ENCODE results near the gene TMEM92. TPM values are rescaled to one million over a fixed set of nuclear protein-coding genes. Genes with fewer than 3 reads are reported as not detected.

Gene TMEM92
- total RNA-seq, 1 donor from 2014 or later, result 1.8 TPM

DNA sequence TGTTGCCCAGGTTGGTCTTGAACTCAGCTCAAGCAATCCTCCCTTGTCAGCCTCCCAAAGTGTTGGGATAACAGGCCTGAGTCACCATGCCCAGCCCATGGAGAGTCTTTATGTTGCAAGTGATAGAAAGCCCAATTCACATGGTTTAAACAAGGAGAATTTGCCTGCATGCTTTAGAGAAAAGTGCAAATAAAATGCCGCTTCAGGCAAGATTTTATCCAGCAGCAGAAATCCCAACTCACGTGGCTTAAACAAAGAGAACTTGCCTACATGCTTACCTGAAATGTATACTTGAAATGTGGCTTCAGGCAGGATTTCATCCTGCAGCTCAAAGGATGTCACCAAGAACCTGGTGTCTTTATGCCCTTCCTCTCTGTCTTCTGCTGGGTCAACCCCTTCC is 42.9 kb downstream of the TMEM92 start:
- Histone ChIP-seq H3K4me2 (no peak overlapping the region), H3K27ac (no peak overlapping the region), H3K9me3 (ENCODE audit: low read depth) (no peaks in the 10 kb centered on the region), H2AFZ (replicated peaks) (no peak overlapping the region), H3K4me1 (no peaks in the 10 kb centered on the region), H4K20me1 (ENCODE audit: low read depth) (no peaks in the 10 kb centered on the region), H3K9ac (no peak overlapping the region), H3K27me3 (no peaks in the 10 kb centered on the region), H3K79me2 (ENCODE audit: low read depth) (no peaks in the 10 kb centered on the region), H3K36me3 (no peaks in the 10 kb centered on the region), H3F3A (ENCODE audit: low read depth) (no peaks in the 10 kb centered on the region), H3K4me3 (no peak overlapping the region)
- Mint-ChIP-seq H3K36me3 (no peaks in the 10 kb centered on the region), H3K4me3 (no peak overlapping the region), H3K9me3 (no peaks in the 10 kb centered on the region), H3K27me3 (ENCODE audit: insufficient read depth, low read depth) (peaks cover 6% of the 10 kb centered on the region), H3K4me1 (peaks cover 8% of the 10 kb centered on the region), H3K27ac (no peak overlapping the region)
- TF ChIP-seq EZH2phosphoT487 (IDR thresholded peaks at IDR 0.05) (no peak), CTCF (IDR thresholded peaks at IDR 0.05) (no peak), EZH2 (IDR thresholded peaks at IDR 0.05) (no peak)
- no peak for DNase-seq (ENCODE audit: low spot score)

DNA sequence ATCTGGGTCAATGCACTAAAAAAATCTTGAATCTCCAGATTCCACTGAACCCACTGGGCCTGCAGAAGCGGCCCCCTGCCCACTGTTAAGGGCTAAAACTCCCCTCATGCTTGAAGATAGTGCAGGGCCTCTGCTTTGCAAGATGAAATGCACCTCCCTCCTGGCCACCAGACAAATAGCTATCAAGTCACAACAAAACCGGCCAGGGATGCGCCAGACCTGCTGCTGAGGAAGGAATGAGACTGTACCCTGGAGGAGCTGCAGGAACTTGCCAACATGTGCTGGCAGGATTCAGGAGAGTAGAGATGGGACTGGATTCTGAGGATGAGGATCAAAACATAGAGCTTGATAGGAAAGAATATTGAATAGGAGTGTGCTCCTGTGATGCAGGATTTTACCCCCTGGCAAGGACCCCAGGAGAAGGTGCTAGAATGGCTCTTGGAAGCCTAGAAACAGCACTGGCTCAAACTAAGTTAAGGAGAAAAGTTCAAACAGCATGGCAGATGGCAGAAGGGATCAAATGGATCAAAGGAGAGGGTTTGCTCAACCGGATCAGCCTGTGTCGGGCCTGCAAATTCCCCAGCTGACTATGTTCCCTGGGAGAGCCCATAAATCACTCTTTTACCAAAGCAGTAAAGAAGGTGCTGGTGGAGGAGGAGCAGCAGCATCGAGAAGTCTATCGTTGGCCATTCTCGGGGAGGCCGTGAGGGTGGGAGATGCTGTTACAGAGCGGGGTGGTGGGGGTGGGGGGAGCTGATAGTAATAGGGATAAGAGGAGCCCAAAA is 44.4 kb downstream of the TMEM92 start:
- peaks cover 5% of the 10 kb centered on the region for H3K4me1 Mint-ChIP-seq
- H3K9ac ChIP-seq, result no peak overlapping the region
- H4K20me1 ChIP-seq (ENCODE audit: low read depth), result no peaks in the 10 kb centered on the region
- H3K9me3 Mint-ChIP-seq, result no peaks in the 10 kb centered on the region
- H2AFZ ChIP-seq (replicated peaks), result peak overlapping the region; percentile 37
- H3K27ac ChIP-seq, result no peak overlapping the region
- DNase-seq (ENCODE audit: low spot score), result no peak
- no peak overlapping the region for H3K27ac Mint-ChIP-seq
- no peaks in the 10 kb centered on the region for H3K4me1 ChIP-seq
- H3K4me2 ChIP-seq, result no peak overlapping the region
- TF ChIP-seq EZH2 (IDR thresholded peaks at IDR 0.05), result no peak
- TF ChIP-seq CTCF (IDR thresholded peaks at IDR 0.05), result no peak
- TF ChIP-seq EZH2phosphoT487 (IDR thresholded peaks at IDR 0.05), result no peak
- H3K9me3 ChIP-seq (ENCODE audit: low read depth), result no peaks in the 10 kb centered on the region
- no peaks in the 10 kb centered on the region for H3F3A ChIP-seq (ENCODE audit: low read depth)
- no peaks in the 10 kb centered on the region for H3K36me3 Mint-ChIP-seq
- H3K36me3 ChIP-seq, result no peaks in the 10 kb centered on the region
- H3K4me3 Mint-ChIP-seq, result no peak overlapping the region
- H3K4me3 ChIP-seq, result no peak overlapping the region
- H3K79me2 ChIP-seq (ENCODE audit: low read depth), result no peaks in the 10 kb centered on the region
- no peaks in the 10 kb centered on the region for H3K27me3 ChIP-seq
- H3K27me3 Mint-ChIP-seq (ENCODE audit: insufficient read depth, low read depth), result peaks cover 6% of the 10 kb centered on the region

GRCh38 chr17:50319306-50320004 is 45.2 kb downstream of the TMEM92 start:
- Mint-ChIP-seq H3K36me3 (no peaks in the 10 kb centered on the region), H3K4me1 (peaks cover 5% of the 10 kb centered on the region), H3K27ac (no peak overlapping the region), H3K4me3 (no peak overlapping the region), H3K27me3 (ENCODE audit: insufficient read depth, low read depth) (peaks cover 6% of the 10 kb centered on the region), H3K9me3 (no peaks in the 10 kb centered on the region)
- H3K4me3 ChIP-seq, result no peak overlapping the region
- H3K9ac ChIP-seq, result no peak overlapping the region
- no peak overlapping the region for H3K4me2 ChIP-seq
- DNase-seq (ENCODE audit: low spot score), result no peak
- no peaks in the 10 kb centered on the region for H3K4me1 ChIP-seq
- H2AFZ ChIP-seq (replicated peaks), result no peak overlapping the region
- H4K20me1 ChIP-seq (ENCODE audit: low read depth), result no peaks in the 10 kb centered on the region
- no peaks in the 10 kb centered on the region for H3K36me3 ChIP-seq
- H3F3A ChIP-seq (ENCODE audit: low read depth), result no peaks in the 10 kb centered on the region
- H3K27ac ChIP-seq, result no peak overlapping the region
- no peaks in the 10 kb centered on the region for H3K79me2 ChIP-seq (ENCODE audit: low read depth)
- TF ChIP-seq CTCF (IDR thresholded peaks at IDR 0.05) (no peak), EZH2 (IDR thresholded peaks at IDR 0.05) (no peak), EZH2phosphoT487 (IDR thresholded peaks at IDR 0.05) (no peak)
- no peaks in the 10 kb centered on the region for H3K27me3 ChIP-seq
- no peaks in the 10 kb centered on the region for H3K9me3 ChIP-seq (ENCODE audit: low read depth)

Measured in neural progenitor cell (in vitro differentiated cells).